ENCODE measurements around the gene GMDS. TPM values are rescaled to one million over a fixed set of nuclear protein-coding genes. Genes with fewer than 3 reads are reported as not detected.

Gene GMDS
- total and polyA plus RNA-seq, 2 experiments from 2014 or later: 30.1 to 36.5 TPM

DNA sequence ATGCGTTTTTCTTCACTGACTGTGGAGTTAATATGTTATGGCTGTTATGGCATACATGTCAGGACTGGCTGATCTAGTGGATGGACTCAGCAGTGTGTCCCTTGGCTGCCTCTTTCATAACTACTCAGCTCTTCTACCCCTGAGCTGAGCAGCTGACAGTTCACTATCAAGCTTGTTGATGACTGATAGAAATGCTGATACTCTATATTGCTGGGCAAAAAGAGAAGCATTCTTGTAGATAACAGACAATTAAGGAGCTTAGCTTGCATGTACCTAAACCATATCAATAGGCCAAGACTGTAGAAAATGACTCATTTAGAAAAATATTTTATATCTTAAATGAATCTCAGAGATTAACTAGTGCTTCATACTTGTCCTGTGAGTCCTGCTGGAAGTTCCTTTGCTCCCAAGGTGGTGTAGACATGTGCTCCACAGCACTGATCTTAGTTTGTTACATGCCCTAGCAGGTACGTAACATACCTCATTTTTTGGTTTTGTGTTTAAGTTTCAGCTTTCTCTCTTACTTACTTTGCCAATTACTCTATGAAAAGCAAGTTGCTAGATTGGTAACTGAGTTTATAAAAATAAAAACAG, 236.9 kb downstream of the GMDS start (continued):
- no peak for TF ChIP-seq ZNF462 (CRISPR knock-in tag; IDR thresholded peaks at IDR 0.05)

- H3K36me3 Mint-ChIP-seq (ENCODE audit: low read depth): peaks cover 6% of the 10 kb centered on the region; the same call in 2 of the 3 replicates
- TF ChIP-seq ETS1 (IDR thresholded peaks at IDR 0.05) (no peak), EZH2phosphoT487 (IDR thresholded peaks at IDR 0.05; ENCODE audit: unreplicated experiment) (no peak), CREB1 (CRISPR knock-in tag; IDR thresholded peaks at IDR 0.05; ENCODE audit: low read depth) (no peak), EZH2 (IDR thresholded peaks at IDR 0.05; ENCODE audit: low read depth, unreplicated experiment) (no peak), REST (IDR thresholded peaks at IDR 0.05; ENCODE audit: unreplicated experiment) (no peak)
- Histone ChIP-seq H3K9me2 (ENCODE audit: insufficient read depth) (no peaks in the 10 kb centered on the region), H3K27me3 (ENCODE audit: insufficient read depth) (no peaks in the 10 kb centered on the region), H3K4me3 (no peak overlapping the region), H3K79me2 (replicated peaks; ENCODE audit: insufficient read depth) (no peaks in the 10 kb centered on the region), H3K27ac (ENCODE audit: low read depth) (no peak overlapping the region), H4K20me1 (replicated peaks; ENCODE audit: insufficient read depth) (no peaks in the 10 kb centered on the region), H3K36me3 (ENCODE audit: insufficient read depth) (no peaks in the 10 kb centered on the region), H3F3A (replicated peaks; ENCODE audit: low read depth) (no peaks in the 10 kb centered on the region), H3K4me1 (ENCODE audit: insufficient read depth) (no peaks in the 10 kb centered on the region), H2AFZ (no peak overlapping the region), H3K4me2 (no peak overlapping the region)
- peaks cover 2% of the 10 kb centered on the region for H3K27me3 Mint-ChIP-seq (ENCODE audit: insufficient read depth, low read depth, poor library complexity)
- H3K27ac Mint-ChIP-seq: no peak overlapping the region
- no peak for DNase-seq (ENCODE audit: low spot score)
- ATAC-seq: no peak
- H3K4me1 Mint-ChIP-seq: no peaks in the 10 kb centered on the region
- H3K9me3 Mint-ChIP-seq: peaks cover 10% of the 10 kb centered on the region; the same call in 2 of the 3 replicates
- H3K4me3 Mint-ChIP-seq: no peak overlapping the region
Measured at GRCh38 chr6:2007165-2007564, 238.2 kb downstream of the GMDS start.
